K562 (cell line): ENCODE data around the gene CLCC1. TPM values are rescaled to one million over a fixed set of nuclear protein-coding genes. Genes with fewer than 3 reads are reported as not detected.

Experiments used
- CBX3 ChIP-seq, 2 experiments: IDR thresholded peaks; 1 replicate in 1 of 2; 2 replicates in 1 of 2; pipeline ENCODE4 v1.6.1; 2012; ENCODE audit warnings: inconsistent platforms in 2 of 2, low read length in 2 of 2, borderline replicate concordance in 1 of 2, control low read depth in 1 of 2
- HDAC3 ChIP-seq: fragments of 450-650 bp; IDR thresholded peaks from 2 replicates; pipeline ENCODE4 v1.6.1; 2018; ENCODE audit warnings: borderline replicate concordance, mild to moderate bottlenecking, moderate library complexity; ENCODE audit not compliant: partially characterized antibody
- IRF2 ChIP-seq: sonication (generic); formaldehyde crosslinking; IDR thresholded peaks from 2 replicates; pipeline ENCODE4 v1.8.1; 2022; ENCODE audit warnings: mild to moderate bottlenecking, missing genetic modification reagents
- MXI1 ChIP-seq: IDR thresholded peaks from 2 replicates; pipeline ENCODE4 v1.6.1; 2011; ENCODE audit warnings: low read depth, mild to moderate bottlenecking, improper control_type of control experiment, low read length
- PTTG1 ChIP-seq: fragments of 450-650 bp; IDR thresholded peaks from 2 replicates; pipeline ENCODE4 v1.6.1; 2016; ENCODE audit warnings: low read depth, mild to moderate bottlenecking, missing genetic modification characterization, missing compliant biosample characterization
- SMAD3 ChIP-seq: fragments of 450-650 bp; formaldehyde crosslinking; conservative IDR thresholded peaks from 2 replicates; pipeline ENCODE4 v1.4.0; 2020; ENCODE audit warnings: mild to moderate bottlenecking
- SRSF7 ChIP-seq: fragments of 200-400 bp; formaldehyde crosslinking; optimal IDR thresholded peaks from 2 replicates; pipeline ENCODE3; 2017; ENCODE audit warnings: mild to moderate bottlenecking, low read depth, low read length
- ZBTB8A ChIP-seq: fragments of 450-650 bp; IDR thresholded peaks from 2 replicates; pipeline ENCODE4 v1.6.1; 2018; ENCODE audit warnings: mild to moderate bottlenecking, moderate library complexity; ENCODE audit not compliant: partially characterized antibody
- ZKSCAN1 ChIP-seq: fragments of 150-350 bp; IDR thresholded peaks from 2 replicates; pipeline ENCODE4 v1.6.1; 2016; ENCODE audit warnings: low read depth, low read length
- ZNF263 ChIP-seq: sonication (generic); formaldehyde crosslinking; IDR thresholded peaks from 2 replicates; pipeline ENCODE4 v1.8.0; 2022; ENCODE audit warnings: mild to moderate bottlenecking, missing genetic modification reagents, borderline replicate concordance
- ZNF696 ChIP-seq: fragments of 250-450 bp; sonication (Bioruptor Pico); conservative IDR thresholded peaks from 2 replicates; pipeline ENCODE4 v1.4.0; 2020; ENCODE audit warnings: mild to moderate bottlenecking, moderate library complexity
- ZNF76 ChIP-seq: fragments of 250-450 bp; sonication (Bioruptor Pico); IDR thresholded peaks from 2 replicates; pipeline ENCODE4 v1.4.0; 2020; ENCODE audit warnings: mild to moderate bottlenecking, moderate library complexity, borderline replicate concordance
- ZNF77 ChIP-seq: fragments of 250-450 bp; sonication (Bioruptor Pico); IDR thresholded peaks from 2 replicates; pipeline ENCODE4 v1.5.0; 2020
- polyA plus RNA-seq, 8 experiments: library from polyadenylated mRNA; depleted of rRNA in 4 of 8; stranded (reverse) in 5 of 8; unstranded in 3 of 8; fragments of >200 nt; fragmentation: Nextera tagmentation in 2 of 8; fragmentation: Illumina TruSeq in 1 of 8; extraction: Ambion mirVana in 2 of 8; extraction: Trizol in 1 of 8; gene quantifications; 2 replicates each; pipeline versions ENCODE4 v1.2.1 to v1.2.3, GENCODE V29; 2011 to 2014; ENCODE audit warnings: inconsistent platforms in 1 of 8, missing spikeins in 1 of 8
- total RNA-seq, 7 experiments: library from RNA; depleted of rRNA in 6 of 7; stranded (reverse); fragments of >200 nt in 6 of 7; fragmentation: Illumina TruSeq in 2 of 7; extraction: Trizol in 2 of 7; gene quantifications; 2 replicates each; pipeline versions ENCODE4 v1.2.1 to v1.2.3, GENCODE V29; 2011 to 2021; ENCODE audit warnings: low replicate concordance in 1 of 7
- TF ChIP-seq, protein P1 (sequence below): fragments of 200-800 bp; sonication (Bioruptor generic); IDR thresholded peaks from 2 replicates; pipeline ENCODE4 v1.6.1; 2016; ENCODE audit warnings: missing genetic modification characterization, missing compliant biosample characterization
- TF ChIP-seq, protein P2 (sequence below): fragments of 250-450 bp; sonication (Bioruptor Pico); IDR thresholded peaks from 2 replicates; pipeline ENCODE4 v1.4.0; 2020
- TF ChIP-seq, protein P3 (sequence below): sonication (generic); formaldehyde crosslinking; IDR thresholded peaks from 2 replicates; pipeline ENCODE4 v1.5.0; 2020; ENCODE audit warnings: missing genetic modification reagents
- TF ChIP-seq, protein P4 (sequence below), 2 experiments: fragments of 150-350 bp in 1 of 2; IDR thresholded peaks; 2 replicates each; pipeline ENCODE4 v1.6.1; 2012 to 2016; ENCODE audit warnings: low read depth in 2 of 2, low read length in 2 of 2, mild to moderate bottlenecking in 1 of 2, moderate library complexity in 1 of 2

The CLCC1 gene
- total and polyA plus RNA-seq, 9 of the 15 experiments (the other 6 are each of a cell fraction or from before 2014, with no cell fraction given): 28.8 to 63.4 (median 40.4) TPM

DNA sequence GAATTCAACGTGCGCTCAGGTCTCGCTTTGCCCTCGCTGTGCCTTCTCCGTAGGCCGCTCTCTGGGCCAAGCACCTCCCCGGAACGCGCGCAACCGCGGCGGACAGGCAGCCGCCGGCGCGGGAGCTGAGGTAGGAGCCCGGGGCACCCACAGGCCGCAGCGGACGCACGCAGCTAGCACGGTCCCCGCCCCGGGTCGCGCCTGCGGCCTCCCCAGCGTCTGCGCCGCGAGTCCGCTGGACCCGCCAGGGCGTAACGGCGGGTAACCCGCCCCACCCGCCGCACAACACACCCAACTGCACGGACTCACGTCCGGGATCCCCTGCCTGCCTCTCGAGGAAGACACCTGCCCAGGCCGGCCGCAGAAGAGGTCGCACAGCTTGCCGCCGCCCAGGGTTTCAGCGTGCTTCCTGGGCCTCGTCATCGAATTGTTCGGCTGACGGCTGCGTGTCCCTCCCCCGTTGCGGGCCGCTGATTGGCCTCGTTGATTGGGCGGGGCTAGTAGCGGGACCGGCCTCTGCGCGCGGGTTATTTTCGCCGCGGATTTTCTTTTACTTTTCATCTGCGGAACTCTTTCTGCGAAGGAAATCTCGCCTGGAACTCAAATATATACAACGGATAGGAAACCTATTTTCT is at the start of gene CLCC1 (continued):
- TF ChIP-seq, protein P1, sequence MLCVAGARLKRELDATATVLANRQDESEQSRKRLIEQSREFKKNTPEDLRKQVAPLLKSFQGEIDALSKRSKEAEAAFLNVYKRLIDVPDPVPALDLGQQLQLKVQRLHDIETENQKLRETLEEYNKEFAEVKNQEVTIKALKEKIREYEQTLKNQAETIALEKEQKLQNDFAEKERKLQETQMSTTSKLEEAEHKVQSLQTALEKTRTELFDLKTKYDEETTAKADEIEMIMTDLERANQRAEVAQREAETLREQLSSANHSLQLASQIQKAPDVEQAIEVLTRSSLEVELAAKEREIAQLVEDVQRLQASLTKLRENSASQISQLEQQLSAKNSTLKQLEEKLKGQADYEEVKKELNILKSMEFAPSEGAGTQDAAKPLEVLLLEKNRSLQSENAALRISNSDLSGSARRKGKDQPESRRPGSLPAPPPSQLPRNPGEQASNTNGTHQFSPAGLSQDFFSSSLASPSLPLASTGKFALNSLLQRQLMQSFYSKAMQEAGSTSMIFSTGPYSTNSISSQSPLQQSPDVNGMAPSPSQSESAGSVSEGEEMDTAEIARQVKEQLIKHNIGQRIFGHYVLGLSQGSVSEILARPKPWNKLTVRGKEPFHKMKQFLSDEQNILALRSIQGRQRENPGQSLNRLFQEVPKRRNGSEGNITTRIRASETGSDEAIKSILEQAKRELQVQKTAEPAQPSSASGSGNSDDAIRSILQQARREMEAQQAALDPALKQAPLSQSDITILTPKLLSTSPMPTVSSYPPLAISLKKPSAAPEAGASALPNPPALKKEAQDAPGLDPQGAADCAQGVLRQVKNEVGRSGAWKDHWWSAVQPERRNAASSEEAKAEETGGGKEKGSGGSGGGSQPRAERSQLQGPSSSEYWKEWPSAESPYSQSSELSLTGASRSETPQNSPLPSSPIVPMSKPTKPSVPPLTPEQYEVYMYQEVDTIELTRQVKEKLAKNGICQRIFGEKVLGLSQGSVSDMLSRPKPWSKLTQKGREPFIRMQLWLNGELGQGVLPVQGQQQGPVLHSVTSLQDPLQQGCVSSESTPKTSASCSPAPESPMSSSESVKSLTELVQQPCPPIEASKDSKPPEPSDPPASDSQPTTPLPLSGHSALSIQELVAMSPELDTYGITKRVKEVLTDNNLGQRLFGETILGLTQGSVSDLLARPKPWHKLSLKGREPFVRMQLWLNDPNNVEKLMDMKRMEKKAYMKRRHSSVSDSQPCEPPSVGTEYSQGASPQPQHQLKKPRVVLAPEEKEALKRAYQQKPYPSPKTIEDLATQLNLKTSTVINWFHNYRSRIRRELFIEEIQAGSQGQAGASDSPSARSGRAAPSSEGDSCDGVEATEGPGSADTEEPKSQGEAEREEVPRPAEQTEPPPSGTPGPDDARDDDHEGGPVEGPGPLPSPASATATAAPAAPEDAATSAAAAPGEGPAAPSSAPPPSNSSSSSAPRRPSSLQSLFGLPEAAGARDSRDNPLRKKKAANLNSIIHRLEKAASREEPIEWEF (CRISPR knock-in tag): no peak
- TF ChIP-seq ZBTB8A (no peak), ZNF76 (CRISPR knock-in tag) (no peak), SMAD3 (CRISPR knock-in tag) (no peak), HDAC3 (no peak), MXI1 (no peak), SRSF7 (no peak), ZNF263 (CRISPR knock-in tag) (peak; percentile 44; the same call in 1 of the 2 replicates), ZNF696 (no peak), IRF2 (CRISPR knock-in tag) (peak; percentile 88; the same call in 1 of the 2 replicates), ZKSCAN1 (peak; percentile 74; the same call in 1 of the 2 replicates), CBX3 (IDR thresholded peaks at IDR 0.05; ENCODE audit: borderline replicate concordance in 1 of 2, low read length in 2 of 2) (no peak), PTTG1 (tag) (no peak), ZNF77 (CRISPR knock-in tag) (no peak)
- TF ChIP-seq, protein P2, sequence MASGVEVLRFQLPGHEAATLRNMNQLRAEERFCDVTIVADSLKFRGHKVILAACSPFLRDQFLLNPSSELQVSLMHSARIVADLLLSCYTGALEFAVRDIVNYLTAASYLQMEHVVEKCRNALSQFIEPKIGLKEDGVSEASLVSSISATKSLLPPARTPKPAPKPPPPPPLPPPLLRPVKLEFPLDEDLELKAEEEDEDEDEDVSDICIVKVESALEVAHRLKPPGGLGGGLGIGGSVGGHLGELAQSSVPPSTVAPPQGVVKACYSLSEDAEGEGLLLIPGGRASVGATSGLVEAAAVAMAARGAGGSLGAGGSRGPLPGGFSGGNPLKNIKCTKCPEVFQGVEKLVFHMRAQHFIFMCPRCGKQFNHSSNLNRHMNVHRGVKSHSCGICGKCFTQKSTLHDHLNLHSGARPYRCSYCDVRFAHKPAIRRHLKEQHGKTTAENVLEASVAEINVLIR (CRISPR knock-in tag): peak; percentile 63; the same call in 1 of the 2 replicates
- TF ChIP-seq, protein P3, sequence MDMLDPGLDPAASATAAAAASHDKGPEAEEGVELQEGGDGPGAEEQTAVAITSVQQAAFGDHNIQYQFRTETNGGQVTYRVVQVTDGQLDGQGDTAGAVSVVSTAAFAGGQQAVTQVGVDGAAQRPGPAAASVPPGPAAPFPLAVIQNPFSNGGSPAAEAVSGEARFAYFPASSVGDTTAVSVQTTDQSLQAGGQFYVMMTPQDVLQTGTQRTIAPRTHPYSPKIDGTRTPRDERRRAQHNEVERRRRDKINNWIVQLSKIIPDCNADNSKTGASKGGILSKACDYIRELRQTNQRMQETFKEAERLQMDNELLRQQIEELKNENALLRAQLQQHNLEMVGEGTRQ (CRISPR knock-in tag): no peak
- TF ChIP-seq, protein P4, sequence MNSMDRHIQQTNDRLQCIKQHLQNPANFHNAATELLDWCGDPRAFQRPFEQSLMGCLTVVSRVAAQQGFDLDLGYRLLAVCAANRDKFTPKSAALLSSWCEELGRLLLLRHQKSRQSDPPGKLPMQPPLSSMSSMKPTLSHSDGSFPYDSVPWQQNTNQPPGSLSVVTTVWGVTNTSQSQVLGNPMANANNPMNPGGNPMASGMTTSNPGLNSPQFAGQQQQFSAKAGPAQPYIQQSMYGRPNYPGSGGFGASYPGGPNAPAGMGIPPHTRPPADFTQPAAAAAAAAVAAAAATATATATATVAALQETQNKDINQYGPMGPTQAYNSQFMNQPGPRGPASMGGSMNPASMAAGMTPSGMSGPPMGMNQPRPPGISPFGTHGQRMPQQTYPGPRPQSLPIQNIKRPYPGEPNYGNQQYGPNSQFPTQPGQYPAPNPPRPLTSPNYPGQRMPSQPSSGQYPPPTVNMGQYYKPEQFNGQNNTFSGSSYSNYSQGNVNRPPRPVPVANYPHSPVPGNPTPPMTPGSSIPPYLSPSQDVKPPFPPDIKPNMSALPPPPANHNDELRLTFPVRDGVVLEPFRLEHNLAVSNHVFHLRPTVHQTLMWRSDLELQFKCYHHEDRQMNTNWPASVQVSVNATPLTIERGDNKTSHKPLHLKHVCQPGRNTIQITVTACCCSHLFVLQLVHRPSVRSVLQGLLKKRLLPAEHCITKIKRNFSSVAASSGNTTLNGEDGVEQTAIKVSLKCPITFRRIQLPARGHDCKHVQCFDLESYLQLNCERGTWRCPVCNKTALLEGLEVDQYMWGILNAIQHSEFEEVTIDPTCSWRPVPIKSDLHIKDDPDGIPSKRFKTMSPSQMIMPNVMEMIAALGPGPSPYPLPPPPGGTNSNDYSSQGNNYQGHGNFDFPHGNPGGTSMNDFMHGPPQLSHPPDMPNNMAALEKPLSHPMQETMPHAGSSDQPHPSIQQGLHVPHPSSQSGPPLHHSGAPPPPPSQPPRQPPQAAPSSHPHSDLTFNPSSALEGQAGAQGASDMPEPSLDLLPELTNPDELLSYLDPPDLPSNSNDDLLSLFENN (IDR thresholded peaks at IDR 0.05; ENCODE audit: low read depth in 2 of 2, low read length in 2 of 2): no peak
